Measurements from ENCODE around the gene FCN2. TPM values are rescaled to one million over a fixed set of nuclear protein-coding genes. Genes with fewer than 3 reads are reported as not detected.

Gene FCN2
- total and polyA plus RNA-seq, 7 donors = 0.07 TPM; not detected in 6

DNA sequence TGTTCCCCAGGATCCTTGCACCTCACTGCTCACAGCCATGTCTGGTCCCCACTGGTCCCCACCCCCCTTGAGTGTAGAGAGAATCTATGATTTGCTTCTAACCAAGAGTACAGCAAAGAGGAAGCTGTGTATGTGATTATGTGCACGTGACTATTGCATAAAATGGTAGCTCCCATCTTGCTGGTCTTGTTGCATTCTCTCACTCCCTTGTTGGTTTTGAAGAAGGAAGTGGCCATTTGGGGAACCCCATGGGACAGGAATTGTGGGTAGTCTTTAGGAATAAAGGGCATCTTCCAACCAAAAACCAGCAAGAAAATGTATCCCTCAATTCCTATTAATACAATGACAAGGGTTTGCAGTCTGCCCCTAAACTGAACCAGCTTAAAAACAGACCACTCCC is 5.2 kb upstream of the FCN2 start:
- Histone ChIP-seq H3K4me3 (no peak overlapping the region), H3K27me3 (ENCODE audit: insufficient read depth in 3 of 3, low read length in 2 of 3) (peaks cover 0 to 20% (median 2%) of the 10 kb centered on the region in 3 donors), H3K9me3 (no peaks in the 10 kb centered on the region), H3K27ac (no peak overlapping the region), H3K4me1 (no peaks in the 10 kb centered on the region), H3K36me3 (ENCODE audit: insufficient read depth in 1 of 2, low read depth in 1 of 2) (no peaks in the 10 kb centered on the region)
- WGBS, 3 donors = 65 to 86% (median 70%) methylated on average over 1 of the region's 1 CpG
- ATAC-seq = no peak
- no peak for TF ChIP-seq CTCF (IDR thresholded peaks at IDR 0.05)
- intact Hi-C loops (cut with DNase I) = no loop called here
- no peak for DNase-seq

GRCh38 chr9:134877541-134877940 is 3.1 kb upstream of the FCN2 start:
- intact Hi-C loops (cut with DNase I) = no loop called here
- Histone ChIP-seq H3K27ac (no peak overlapping the region), H3K9me3 (no peaks in the 10 kb centered on the region), H3K36me3 (ENCODE audit: insufficient read depth in 1 of 2, low read depth in 1 of 2) (no peaks in the 10 kb centered on the region), H3K4me3 (no peak overlapping the region), H3K27me3 (ENCODE audit: insufficient read depth in 3 of 3, low read length in 2 of 3) (peaks cover 0 to 19% (median 5%) of the 10 kb centered on the region in 3 donors), H3K4me1 (no peaks in the 10 kb centered on the region)
- ATAC-seq (no peak), DNase-seq (no peak)
- 79 to 93% (median 89%) methylated on average over 4 of the region's 4 CpGs for WGBS, 3 donors
- TF ChIP-seq CTCF (IDR thresholded peaks at IDR 0.05) = no peak

GRCh38 chr9:134879664-134880483 is 736 bp upstream of the FCN2 start:
- no peaks in the 10 kb centered on the region for H3K4me1 ChIP-seq
- no peaks in the 10 kb centered on the region for H3K36me3 ChIP-seq (ENCODE audit: insufficient read depth in 1 of 2, low read depth in 1 of 2)
- TF ChIP-seq CTCF (IDR thresholded peaks at IDR 0.05) = no peak
- no peak for ATAC-seq
- no peak overlapping the region for H3K4me3 ChIP-seq
- intact Hi-C loops (cut with DNase I) = no loop called here
- peaks cover 0 to 25% (median 5%) of the 10 kb centered on the region in 3 donors for H3K27me3 ChIP-seq (ENCODE audit: insufficient read depth in 3 of 3, low read length in 2 of 3)
- no peak for DNase-seq
- 81 to 83% (median 83%) methylated on average over 13 of the region's 13 CpGs for WGBS, 3 donors
- H3K27ac ChIP-seq = no peak overlapping the region
- no peaks in the 10 kb centered on the region for H3K9me3 ChIP-seq

DNA sequence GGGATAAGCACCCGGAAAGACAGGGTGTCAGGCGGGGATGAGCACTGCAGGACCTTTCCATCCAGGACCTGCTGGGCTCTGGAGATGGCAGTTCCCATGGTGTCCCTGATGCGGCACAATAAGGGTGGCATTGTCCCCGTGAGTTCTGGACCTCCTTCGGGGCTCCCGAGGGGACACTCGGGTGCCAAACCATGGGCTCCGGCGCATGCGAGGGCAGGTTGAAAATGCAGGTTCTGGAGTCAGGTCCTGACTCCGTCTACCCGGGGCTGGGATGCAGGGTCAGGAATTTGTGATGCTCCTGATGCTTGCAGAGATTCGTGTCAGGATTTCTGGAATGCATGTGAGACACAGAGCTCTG is 682 bp downstream of the FCN2 start:
- 86 to 91% (median 90%) methylated on average over 13 of the region's 13 CpGs for WGBS, 3 donors
- H3K4me1 ChIP-seq = no peaks in the 10 kb centered on the region
- H3K9me3 ChIP-seq = no peaks in the 10 kb centered on the region
- no peak for TF ChIP-seq CTCF (IDR thresholded peaks at IDR 0.05)
- H3K4me3 ChIP-seq = no peak overlapping the region
- DNase-seq = no peak
- H3K36me3 ChIP-seq (ENCODE audit: insufficient read depth in 1 of 2, low read depth in 1 of 2) = no peaks in the 10 kb centered on the region
- ATAC-seq = no peak
- intact Hi-C loops (cut with DNase I) = no loop called here
- H3K27ac ChIP-seq = no peak overlapping the region
- H3K27me3 ChIP-seq (ENCODE audit: insufficient read depth in 3 of 3, low read length in 2 of 3) = peaks cover 0 to 25% (median 3%) of the 10 kb centered on the region in 3 donors
